T-helper 2 cell (primary cell): Measurements from ENCODE around the gene TF.
"Not testable (repeated sequence)": the region's sequence is repeated elsewhere in the genome, so short reads cannot be mapped to it uniquely, and the experiment has no call there.

Source experiments
- DNase-seq, 5 experiments: peaks; one replicate each; pipeline versions ENCODE4 v3.0.0 to v3.0.0-alpha.2; 2012 to 2022
- total RNA-seq, 2 donors: gene quantifications; one replicate each; lab custom pipeline; 2026; lab: John Stamatoyannopoulos, UW

Gene TF
- total RNA-seq: 0.54 to 0.62 reads per million in 2 donors

GRCh38 chr3:133745981-133746711, at the start of gene TF:
TF (plus strand) TSS chr3:133746393; CDS start chr3:133746441, 48 bp downstream.
- no peak for DNase-seq

GRCh38 chr3:133697960-133698359, 48.2 kb upstream of the TF start:
- no peak for DNase-seq

DNA sequence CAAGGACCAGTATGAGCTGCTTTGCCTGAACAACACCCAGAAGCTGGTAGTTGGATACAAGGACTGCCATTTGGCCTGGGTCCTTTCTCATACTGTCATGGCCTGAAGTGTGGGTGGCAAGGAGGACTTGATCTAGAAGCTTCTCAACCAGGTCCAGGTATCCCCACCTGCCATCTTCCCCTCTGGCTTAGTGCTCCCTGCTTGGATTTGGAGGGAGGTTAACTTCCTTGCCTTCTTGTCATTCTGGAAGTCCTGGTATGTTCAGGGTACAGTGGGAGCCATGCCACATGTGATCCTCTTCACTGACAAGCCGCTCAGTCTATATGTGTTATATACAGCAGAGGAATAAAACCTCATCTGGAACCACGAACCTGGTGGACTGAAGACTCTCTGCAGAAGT, 46.7 kb upstream of the TF start:
- no peak for DNase-seq

DNA sequence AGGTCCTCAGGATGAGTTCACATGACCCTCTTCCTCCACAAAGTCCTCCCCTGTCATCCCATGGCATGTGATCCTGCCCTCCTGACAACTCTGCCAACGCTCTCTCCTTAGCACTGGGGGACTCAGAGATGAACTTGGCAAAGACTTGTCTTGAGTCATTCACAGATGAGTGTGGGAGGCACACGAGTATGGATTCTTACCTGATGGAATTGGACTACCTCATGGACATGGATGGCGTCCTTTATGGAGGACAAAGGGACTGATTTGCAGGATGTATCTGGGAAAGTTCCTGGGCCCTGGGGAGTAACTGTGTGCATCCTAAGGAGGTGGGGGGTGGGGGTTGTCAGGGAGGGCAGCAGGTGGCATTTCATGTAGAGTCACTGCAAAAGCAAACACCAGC, 46.3 kb upstream of the TF start:
- DNase-seq: no peak

- DNase-seq: no peak
Measured at GRCh38 chr3:133700351-133700750, 45.8 kb upstream of the TF start.

DNA sequence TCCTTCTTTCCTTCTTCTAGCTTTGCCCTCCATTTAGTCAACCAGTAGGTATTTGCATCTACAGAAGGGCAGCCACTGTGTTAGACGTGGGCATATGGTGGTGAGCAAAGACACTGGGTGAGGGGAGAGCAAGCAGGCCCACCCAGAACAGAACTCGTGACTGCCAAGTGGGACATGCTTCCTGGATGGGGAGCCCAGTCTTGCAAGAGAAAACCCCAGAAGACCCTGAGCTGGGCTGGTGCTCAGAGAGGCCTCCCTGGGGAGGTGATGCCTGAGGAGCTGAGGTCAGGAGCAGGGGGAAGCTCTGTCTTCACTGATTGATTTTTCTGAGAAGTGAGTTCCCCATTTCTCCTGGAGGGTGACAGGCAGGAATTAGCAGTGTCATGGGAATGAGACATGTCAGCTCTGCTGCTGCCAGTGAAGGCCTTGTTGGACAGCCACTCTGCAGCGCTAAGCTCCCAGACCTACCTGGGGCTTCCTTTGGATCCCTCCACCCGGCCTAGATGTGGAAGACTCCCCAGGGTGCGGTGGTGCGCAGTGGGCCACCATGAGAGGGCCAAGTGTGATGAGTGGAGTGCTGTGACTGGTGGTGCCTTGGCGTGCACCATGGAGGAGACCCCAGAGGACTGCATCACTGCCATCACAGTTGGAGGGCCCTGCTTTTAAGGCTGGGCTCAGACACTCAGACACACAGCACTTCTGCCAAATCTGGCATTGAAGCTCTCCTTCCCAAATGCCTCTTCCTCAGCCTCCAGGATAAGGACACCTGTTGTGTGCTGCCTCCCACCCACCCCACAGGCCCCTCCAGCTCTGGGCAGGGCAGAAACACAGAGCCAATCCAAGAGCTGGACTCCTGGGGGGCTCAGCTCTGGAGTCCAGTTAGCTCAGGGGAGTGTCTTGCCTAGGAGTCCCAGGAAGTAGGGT, 44.5 kb upstream of the TF start:
- DNase-seq: no peak

DNA sequence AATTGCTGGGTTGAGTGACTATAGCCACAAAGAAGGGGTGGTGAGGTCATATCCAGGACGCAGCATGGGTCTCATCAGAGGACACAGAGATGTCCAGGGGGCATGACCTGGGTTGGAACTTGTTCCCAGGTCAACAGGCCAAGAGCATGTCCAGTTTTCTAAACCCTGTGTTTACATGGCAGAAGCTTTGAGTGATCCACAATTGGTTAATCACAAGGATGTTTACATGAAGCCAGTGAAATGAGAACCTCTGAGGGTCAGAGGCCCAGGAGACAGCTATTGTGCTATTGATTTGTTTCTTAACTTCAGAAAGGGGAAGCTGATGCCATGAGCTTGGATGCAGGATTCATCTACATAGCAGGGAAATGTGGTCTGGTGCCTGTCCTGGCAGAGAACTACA, 42.3 kb upstream of the TF start:
- DNase-seq: no peak

DNA sequence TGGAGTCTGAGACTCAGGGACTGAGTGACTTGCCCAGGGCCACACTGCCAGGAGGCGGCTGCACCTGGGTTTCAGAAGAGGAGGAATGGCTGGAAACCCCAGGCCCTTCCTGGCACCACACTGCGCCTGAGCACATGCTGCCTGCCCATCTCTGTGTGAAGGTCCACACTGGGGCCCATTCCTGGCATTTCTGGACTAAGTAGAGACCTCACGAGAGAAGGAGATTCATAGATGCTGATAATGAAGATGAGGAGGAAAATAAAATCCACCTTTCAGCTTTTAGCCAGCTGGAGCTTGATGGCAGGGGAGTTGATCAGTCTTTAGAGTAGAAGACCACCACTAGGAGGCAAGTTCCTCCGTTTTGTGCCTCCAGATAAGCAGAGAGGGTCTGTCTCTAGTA, 40.2 kb upstream of the TF start:
- no peak for DNase-seq

DNA sequence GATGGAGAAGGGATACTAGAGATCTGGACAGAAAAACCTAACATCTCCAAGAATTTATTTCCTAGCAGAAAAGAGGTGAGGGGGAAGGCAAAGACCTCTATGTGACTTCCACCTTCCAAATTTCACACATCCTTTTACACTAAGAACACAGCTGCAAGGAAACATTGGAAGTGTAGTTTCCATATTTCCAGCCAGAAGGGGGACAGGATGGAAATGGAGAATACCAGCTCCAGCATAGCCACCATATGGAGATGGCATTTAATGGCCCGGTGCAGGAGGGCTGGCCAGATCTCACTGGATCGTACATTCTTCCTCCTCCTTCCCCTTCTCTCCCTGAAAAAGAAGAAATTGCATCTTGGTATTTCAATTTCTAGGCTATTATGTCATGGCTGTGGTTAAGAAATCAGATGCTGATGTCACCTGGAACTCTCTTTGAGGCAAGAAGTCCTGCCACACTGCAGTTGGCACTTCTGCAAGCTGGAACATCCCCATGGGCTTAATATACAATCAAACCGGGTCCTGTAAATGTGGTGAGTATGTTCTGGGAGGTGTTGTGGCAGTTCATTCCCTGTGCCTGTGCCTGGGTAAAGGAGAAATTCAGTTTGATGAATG, 36.9 kb upstream of the TF start:
- DNase-seq: no peak

GRCh38 chr3:133711013-133711412, 35.2 kb upstream of the TF start:
- DNase-seq: no peak

GRCh38 chr3:133712017-133712416, 34.2 kb upstream of the TF start:
- DNase-seq: no peak

DNA sequence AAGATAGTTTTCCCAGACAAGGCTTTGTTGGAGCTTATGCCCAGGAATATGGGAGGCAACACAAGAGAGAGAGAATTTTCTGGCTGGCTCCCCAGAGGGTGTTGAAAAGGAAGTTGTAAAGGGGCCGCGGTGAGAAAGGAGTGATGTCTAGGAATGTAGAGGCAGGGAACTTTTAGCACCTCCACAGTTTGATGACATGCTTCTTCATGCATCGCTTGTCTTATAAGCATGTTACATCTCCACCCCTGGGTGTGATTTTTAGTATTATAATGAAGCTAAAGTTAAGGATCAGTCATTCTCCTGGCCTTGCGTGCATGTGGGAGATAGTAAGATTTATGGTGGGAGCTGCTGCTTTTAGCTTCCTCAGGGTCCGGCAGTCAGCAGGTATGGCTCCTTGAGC, 32.8 kb upstream of the TF start:
- no peak for DNase-seq

GRCh38 chr3:133717424-133717823, 28.8 kb upstream of the TF start:
- DNase-seq: no peak

DNA sequence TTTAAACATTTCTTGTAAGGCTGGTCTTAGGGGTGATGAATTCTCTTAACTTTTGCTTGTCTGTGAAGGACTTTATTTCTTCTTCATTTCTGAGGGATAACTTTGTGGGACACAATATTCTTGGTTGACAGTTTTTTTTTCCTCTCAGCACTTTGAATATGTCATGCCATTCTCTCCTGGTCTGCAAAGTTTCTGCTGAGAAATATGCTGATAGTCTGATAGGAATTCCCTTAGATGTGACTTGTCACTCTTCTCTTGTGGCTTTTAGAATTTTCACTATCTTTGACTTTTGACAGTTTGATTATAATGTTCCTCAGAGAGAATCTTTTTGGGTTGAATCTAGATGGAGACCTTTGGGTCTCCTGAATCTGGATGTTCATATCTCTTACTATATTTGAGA, 23.3 kb upstream of the TF start:
- no peak for DNase-seq

GRCh38 chr3:133730993-133731392, 15.2 kb upstream of the TF start:
- DNase-seq: no peak

DNA sequence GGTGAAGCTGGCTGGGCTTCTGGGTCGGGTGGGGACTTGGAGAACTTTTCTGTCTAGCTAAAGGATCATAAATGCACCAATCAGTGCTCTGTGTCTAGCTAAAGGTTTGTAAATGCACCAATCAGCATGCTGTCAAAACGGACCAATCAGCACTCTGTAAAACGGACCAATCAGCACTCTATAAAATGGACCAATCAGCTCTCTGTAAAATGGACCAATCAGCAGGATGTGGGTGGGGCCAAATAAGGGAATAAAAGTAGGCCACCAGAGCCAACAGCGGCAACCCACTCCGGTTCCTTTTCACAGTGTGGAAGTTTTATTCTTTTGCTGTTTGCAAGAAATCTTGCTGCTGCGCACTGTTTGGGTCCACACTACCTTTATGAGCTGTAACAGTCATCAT, 14.0 kb upstream of the TF start:
- DNase-seq: not testable (repeated sequence)

DNA sequence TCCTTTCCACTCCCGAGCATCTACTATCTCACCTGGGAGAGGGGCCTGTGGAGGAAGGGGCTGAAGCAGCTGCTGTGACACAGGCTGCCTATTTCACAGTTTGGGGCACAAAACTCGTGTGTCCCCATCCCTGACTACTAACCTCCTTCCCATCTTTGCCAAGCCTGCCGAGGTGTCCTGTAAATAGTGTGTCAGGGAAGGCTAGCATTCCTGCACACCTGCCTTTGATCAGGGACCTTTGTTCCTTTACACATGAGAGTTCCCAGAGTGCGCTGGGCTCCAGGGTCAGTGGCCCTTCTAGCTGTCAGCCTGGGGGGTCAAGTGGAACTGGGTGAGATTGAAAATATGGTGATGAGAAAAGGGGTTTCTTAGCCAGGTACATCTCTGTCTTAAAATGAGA, 13.0 kb upstream of the TF start:
- DNase-seq: no peak

DNA sequence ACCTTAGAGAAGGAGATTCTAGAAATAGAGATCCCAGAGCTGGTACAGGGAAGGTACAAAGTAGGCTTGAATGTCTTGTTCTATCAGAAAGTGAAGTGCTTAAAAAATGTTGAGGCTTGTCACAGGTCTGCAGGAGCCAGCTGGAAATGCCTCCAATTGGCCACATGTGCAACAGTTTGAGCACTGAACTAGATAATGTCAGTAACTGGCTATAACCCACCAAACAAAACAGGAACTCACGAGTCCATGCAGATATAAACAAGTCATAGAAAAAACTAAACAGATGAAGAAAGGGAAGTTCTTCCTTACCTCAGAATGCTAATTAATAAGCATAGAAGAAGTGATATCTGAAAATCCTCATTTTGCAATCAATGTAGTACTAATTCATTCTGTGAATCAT, 11.9 kb upstream of the TF start:
- no peak for DNase-seq

GRCh38 chr3:133742351-133743091, 3.7 kb upstream of the TF start:
- DNase-seq: no peak

DNA sequence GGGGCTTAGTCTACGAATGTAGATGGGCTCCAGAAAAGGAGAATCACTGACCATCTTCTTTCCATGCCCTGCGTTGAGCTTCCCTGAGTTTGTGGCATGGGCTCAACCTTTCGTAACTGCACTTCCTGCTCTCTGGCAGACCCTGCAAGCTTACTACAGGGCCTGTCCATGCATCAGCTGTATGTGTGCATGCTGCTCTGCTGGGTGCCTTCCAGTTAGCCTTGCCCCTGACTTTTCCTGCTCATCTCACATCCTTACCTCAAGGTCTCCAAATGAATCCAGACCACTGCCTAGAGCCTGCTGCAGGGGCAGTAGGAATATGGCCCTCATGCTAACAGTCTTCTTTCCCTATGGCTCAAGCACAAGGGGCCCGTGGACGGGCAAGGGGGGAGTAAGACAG, 2.0 kb upstream of the TF start:
- DNase-seq: no peak

- no peak for DNase-seq
Measured at GRCh38 chr3:133745108-133745507, 1.1 kb upstream of the TF start.

GRCh38 chr3:133746712-133747066, 496 bp downstream of the TF start:
- DNase-seq: no peak

DNA sequence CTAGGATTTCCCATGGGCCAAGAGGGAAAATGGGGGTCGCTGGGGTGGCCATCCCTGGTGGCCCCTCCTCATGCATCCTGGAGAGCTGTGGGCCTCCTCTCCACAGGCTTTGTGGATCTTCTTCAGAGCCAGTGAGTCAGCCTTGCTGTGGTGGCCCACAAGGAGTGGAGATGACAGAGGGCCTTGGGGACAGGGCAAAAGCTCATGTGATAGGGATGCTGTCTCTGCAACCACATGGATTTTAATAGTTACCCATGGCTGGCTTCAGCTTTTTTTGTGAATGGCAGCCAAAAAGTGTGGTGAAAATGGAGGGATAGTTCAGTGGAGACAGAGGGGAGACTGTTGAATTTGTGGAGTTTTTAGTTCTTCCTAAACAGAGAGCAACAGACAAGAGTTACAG, 1.2 kb downstream of the TF start:
- DNase-seq: no peak
